GM11168 (cell line): ENCODE measurements around the gene SCD.
"Not testable (repeated sequence)": the region's sequence is repeated elsewhere in the genome, so short reads cannot be mapped to it uniquely, and the experiment has no call there.

ENCODE experiments used
- in situ Hi-C: fragments of 300-500 bp; cut with MboI; formaldehyde crosslinking; loops from one replicate; pipeline ENCODE4 v1.12.0; 2022; ENCODE audit warnings: low sequenced_read_pairs; ENCODE audit not compliant: unreplicated experiment

Gene SCD

GRCh38 chr10:100357059-100357858, 10.2 kb downstream of the SCD start:
- in situ Hi-C loops = no loop called here

- in situ Hi-C loops = no loop called here
These were observed 12.0 kb downstream of the SCD start for GRCh38 chr10:100359030-100359432.

GRCh38 chr10:100359529-100360150, 12.6 kb downstream of the SCD start:
- in situ Hi-C loops = no loop called here

- in situ Hi-C loops = no loop called here
These were observed 13.2 kb downstream of the SCD start for GRCh38 chr10:100360234-100360633.

- in situ Hi-C loops = no loop called here
These were observed 15.8 kb downstream of the SCD start for GRCh38 chr10:100362570-100363496.

GRCh38 chr10:100364175-100364574, 17.1 kb downstream of the SCD start:
- in situ Hi-C loops = no loop called here

- in situ Hi-C loops = no loop called here
These were observed 17.8 kb downstream of the SCD start for GRCh38 chr10:100364735-100365391.

- in situ Hi-C loops = no loop called here
These were observed 21.7 kb downstream of the SCD start for GRCh38 chr10:100368721-100369120.

- in situ Hi-C loops = no loop called here
These were observed 23.9 kb downstream of the SCD start for GRCh38 chr10:100370714-100371481.

- in situ Hi-C loops = no loop called here
These were observed 24.5 kb downstream of the SCD start for GRCh38 chr10:100371482-100372027.

GRCh38 chr10:100372415-100373297, 25.6 kb downstream of the SCD start:
- in situ Hi-C loops = no loop called here

GRCh38 chr10:100373298-100374199, 26.5 kb downstream of the SCD start:
- in situ Hi-C loops = no loop called here

GRCh38 chr10:100374200-100374655, 27.2 kb downstream of the SCD start:
- in situ Hi-C loops = no loop called here

GRCh38 chr10:100374677-100375353, 27.8 kb downstream of the SCD start:
- in situ Hi-C loops = not testable (repeated sequence)

- in situ Hi-C loops = not testable (repeated sequence)
These were observed 29.6 kb downstream of the SCD start for GRCh38 chr10:100376656-100377055.

- in situ Hi-C loops = no loop called here
These were observed 30.8 kb downstream of the SCD start for GRCh38 chr10:100377830-100378229.

GRCh38 chr10:100380400-100380799, 33.4 kb downstream of the SCD start:
- in situ Hi-C loops = no loop called here
